Left lung (tissue), 10 donors: ENCODE measurements around the gene TMEM229A. TPM values are rescaled to one million over a fixed set of nuclear protein-coding genes. Genes with fewer than 3 reads are reported as not detected.

Experiments
- ATAC-seq: fragments of 200-7000 bp; cut with Tn5 transposase; one replicate; pipeline ENCODE4 v1.9.1; 2020; ENCODE audit warnings: moderate library complexity
- DNase-seq, 4 donors: peaks; one replicate each; pipeline ENCODE4 v3.0.0-alpha.2; 2013 to 2020
- H3K27ac ChIP-seq, 2 donors: fragments of 200-600 bp; sonication (generic) in 1 of 2; one replicate each; pipeline versions ENCODE4 v1.5.0 to v1.8.0; 2020 to 2021
- H3K27me3 ChIP-seq, 2 donors: fragments of 200-600 bp; sonication (generic) in 1 of 2; one replicate each; pipeline versions ENCODE4 v1.5.0 to v1.8.0; 2020 to 2021
- H3K36me3 ChIP-seq, 2 donors: fragments of 200-600 bp; sonication (generic) in 1 of 2; one replicate each; pipeline versions ENCODE4 v1.5.0 to v1.8.0; 2020 to 2021
- H3K4me1 ChIP-seq, 2 donors: fragments of 200-600 bp; one replicate each; pipeline ENCODE4 v1.8.0; 2021
- H3K4me3 ChIP-seq, 2 donors: fragments of 200-600 bp; sonication (generic) in 1 of 2; one replicate each; pipeline versions ENCODE4 v1.5.0 to v1.8.0; 2020 to 2021; ENCODE audit warnings: mild to moderate bottlenecking in 1 of 2
- H3K9me3 ChIP-seq, 2 donors: fragments of 200-600 bp; sonication (generic) in 1 of 2; one replicate each; pipeline versions ENCODE4 v1.5.0 to v1.8.0; 2020 to 2021
- intact Hi-C, 2 donors: fragments of 100-400 bp; cut with DNase I; formaldehyde crosslinking; loops; one replicate each; pipeline versions ENCODE4 v1.11.2 to v1.14.2; 2022
- polyA plus RNA-seq, 6 donors: library from polyadenylated mRNA; unstranded; fragments of 120-200 nt; gene quantifications; one replicate each; pipeline ENCODE4 v1.2.1, GENCODE V29; 2013; ENCODE audit not compliant: insufficient read length in 6 of 6
- total RNA-seq, 2 donors: library from RNA; stranded (reverse); fragmentation: NEBNext Ultra II Directional; extraction: Animal tissue kit (Norgen Biotek cat#: 25700); gene quantifications; one replicate each; pipeline ENCODE4 v1.2.1, GENCODE V29; 2021
- TF ChIP-seq, protein P1 (sequence below), 2 donors: fragments of 200-600 bp; sonication (generic) in 1 of 2; IDR thresholded peaks; one replicate each; pipeline versions ENCODE4 v1.5.0 to v1.8.0; 2021; ENCODE audit warnings: antibody characterized with exemption in 2 of 2
- donor health status: DM: no; HTN: yes; CAD: no.
- donor health status: DM: no; HTN: no; CAD: no.

TMEM229A gene
- total and polyA plus RNA-seq, 8 donors = 0.13 to 1.6 (median 1.1) TPM

- intact Hi-C loops = no loop called here
- TF ChIP-seq, protein P1, sequence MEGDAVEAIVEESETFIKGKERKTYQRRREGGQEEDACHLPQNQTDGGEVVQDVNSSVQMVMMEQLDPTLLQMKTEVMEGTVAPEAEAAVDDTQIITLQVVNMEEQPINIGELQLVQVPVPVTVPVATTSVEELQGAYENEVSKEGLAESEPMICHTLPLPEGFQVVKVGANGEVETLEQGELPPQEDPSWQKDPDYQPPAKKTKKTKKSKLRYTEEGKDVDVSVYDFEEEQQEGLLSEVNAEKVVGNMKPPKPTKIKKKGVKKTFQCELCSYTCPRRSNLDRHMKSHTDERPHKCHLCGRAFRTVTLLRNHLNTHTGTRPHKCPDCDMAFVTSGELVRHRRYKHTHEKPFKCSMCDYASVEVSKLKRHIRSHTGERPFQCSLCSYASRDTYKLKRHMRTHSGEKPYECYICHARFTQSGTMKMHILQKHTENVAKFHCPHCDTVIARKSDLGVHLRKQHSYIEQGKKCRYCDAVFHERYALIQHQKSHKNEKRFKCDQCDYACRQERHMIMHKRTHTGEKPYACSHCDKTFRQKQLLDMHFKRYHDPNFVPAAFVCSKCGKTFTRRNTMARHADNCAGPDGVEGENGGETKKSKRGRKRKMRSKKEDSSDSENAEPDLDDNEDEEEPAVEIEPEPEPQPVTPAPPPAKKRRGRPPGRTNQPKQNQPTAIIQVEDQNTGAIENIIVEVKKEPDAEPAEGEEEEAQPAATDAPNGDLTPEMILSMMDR (IDR thresholded peaks at IDR 0.05) = no peak
- DNase-seq (no peak), ATAC-seq (no peak)
- Histone ChIP-seq H3K4me1 (peaks cover 6 to 12% of the 10 kb centered on the region in 2 donors), H3K36me3 (no peaks in the 10 kb centered on the region), H3K27ac (no peak overlapping the region), H3K9me3 (no peaks in the 10 kb centered on the region), H3K4me3 (no peak overlapping the region), H3K27me3 (peaks cover 27 to 59% of the 10 kb centered on the region in 2 donors)
These were observed 1.2 kb upstream of the TMEM229A start for GRCh38 chr7:124033807-124034753.

- TF ChIP-seq, protein P1 (IDR thresholded peaks at IDR 0.05) = no peak
- Histone ChIP-seq H3K4me1 (peaks cover 6 to 12% of the 10 kb centered on the region in 2 donors), H3K27ac (no peak overlapping the region), H3K36me3 (no peaks in the 10 kb centered on the region), H3K4me3 (peak overlapping the region in 1 of 2 donors; percentile 17), H3K27me3 (peaks cover 27 to 68% of the 10 kb centered on the region in 2 donors), H3K9me3 (no peaks in the 10 kb centered on the region)
- DNase-seq = peak in 3 of 4 donors; percentile 50 to 80 (median 55)
- peak; percentile 26 for ATAC-seq
- intact Hi-C loops = no loop called here
These were observed 384 bp upstream of the TMEM229A start for GRCh38 chr7:124033095-124033806.

- Histone ChIP-seq H3K36me3 (no peaks in the 10 kb centered on the region), H3K4me1 (peaks cover 6 to 12% of the 10 kb centered on the region in 2 donors), H3K27ac (no peak overlapping the region), H3K4me3 (peak overlapping the region in 1 of 2 donors; percentile 27), H3K9me3 (no peaks in the 10 kb centered on the region), H3K27me3 (peaks cover 27 to 77% of the 10 kb centered on the region in 2 donors)
- intact Hi-C loops = no loop called here
- TF ChIP-seq, protein P1 (IDR thresholded peaks at IDR 0.05) = no peak
- ATAC-seq = no peak
- peak in 2 of 4 donors; percentile 3 to 57 for DNase-seq
These were observed 948 bp downstream of the TMEM229A start for GRCh38 chr7:124031919-124032318.

GRCh38 chr7:124031406-124031805 lies 1.5 kb downstream of the TMEM229A start:
- Histone ChIP-seq H3K36me3 (no peaks in the 10 kb centered on the region), H3K4me3 (no peak overlapping the region), H3K27me3 (peaks cover 27 to 77% of the 10 kb centered on the region in 2 donors), H3K4me1 (peaks cover 6 to 12% of the 10 kb centered on the region in 2 donors), H3K27ac (no peak overlapping the region), H3K9me3 (no peaks in the 10 kb centered on the region)
- intact Hi-C loops = no loop called here
- ATAC-seq = no peak
- DNase-seq = no peak
- TF ChIP-seq, protein P1 (IDR thresholded peaks at IDR 0.05) = no peak

- Histone ChIP-seq H3K27me3 (peaks cover 27 to 77% of the 10 kb centered on the region in 2 donors), H3K36me3 (no peaks in the 10 kb centered on the region), H3K4me1 (peaks cover 6 to 12% of the 10 kb centered on the region in 2 donors), H3K4me3 (no peak overlapping the region), H3K9me3 (no peaks in the 10 kb centered on the region), H3K27ac (no peak overlapping the region)
- DNase-seq = no peak
- intact Hi-C loops = no loop called here
- TF ChIP-seq, protein P1 (IDR thresholded peaks at IDR 0.05) = no peak
- no peak for ATAC-seq
These were observed 1.9 kb downstream of the TMEM229A start for GRCh38 chr7:124030964-124031363.
